Measurements from ENCODE around the gene HOXD11.

- TF ChIP-seq CTCF (IDR thresholded peaks at IDR 0.05; ENCODE audit: extremely low read depth in 1 of 2, insufficient read depth in 1 of 2, low read depth in 1 of 2, low read length in 2 of 2) (peak; percentile 61 to 66), JUN (IDR thresholded peaks at IDR 0.05; ENCODE audit: borderline replicate concordance, insufficient read depth, insufficient read length, low read depth) (no peak), EZH2 (IDR thresholded peaks at IDR 0.05; ENCODE audit: borderline replicate concordance, low read depth, low read length, severe bottlenecking) (no peak), POLR2A (IDR thresholded peaks at IDR 0.05; ENCODE audit: low read depth, low read length) (no peak), POLR2AphosphoS5 (IDR thresholded peaks at IDR 0.05; ENCODE audit: insufficient read depth, low read depth, low read length) (no peak), FOS (IDR thresholded peaks at IDR 0.05; ENCODE audit: borderline replicate concordance, insufficient read depth, low read length) (no peak), MAX (IDR thresholded peaks at IDR 0.05; ENCODE audit: insufficient read depth, insufficient read length) (no peak), MYC (IDR thresholded peaks at IDR 0.05; ENCODE audit: low read depth, low read length) (no peak)
Measured at GRCh38 chr2:176126929-176127773, 20.1 kb downstream of the HOXD11 start.

Data from endothelial cell of umbilical vein (primary cell).